Motor neuron (in vitro differentiated cells): ENCODE data around the gene NAALADL1. TPM values are rescaled to one million over a fixed set of nuclear protein-coding genes. Genes with fewer than 3 reads are reported as not detected.

Experiments used
- total RNA-seq, 8 experiments: library from RNA; unstranded; fragments of 300-600 nt; gene quantifications; 2 replicates each; pipeline versions ENCODE4 v1.2.3 to v1.2.4, GENCODE V29; 2022

The NAALADL1 gene
- total RNA-seq, 8 experiments from 2014 or later, result 0.52 to 3.9 (median 0.93) TPM; not detected in 1

Other genes with a start within 250 kb of the NAALADL1 start
- 10 to 100 TPM; 12.8 to 28.2 (median 17.3) TPM for gene MEN1, start 248.0 kb downstream of the NAALADL1 start, total RNA-seq
- gene CDC42BPG, start 213.9 kb downstream of the NAALADL1 start, total RNA-seq, result 1 to 10 TPM in 1 of 8 experiments, under 1 TPM in 6, not detected in 1; 0.05 to 1.2 (median 0.22) TPM
- gene EHD1, start 179.9 kb downstream of the NAALADL1 start, total RNA-seq, result 10 to 100 TPM; 20.2 to 37.2 (median 30.6) TPM
- gene ATG2A, start 141.3 kb downstream of the NAALADL1 start, total RNA-seq, result 10 to 100 TPM in 4 of 8 experiments, 1 to 10 TPM in 4; 4.9 to 37.2 (median 9.6) TPM
- gene PPP2R5B, start 133.9 kb downstream of the NAALADL1 start, total RNA-seq, result 10 to 100 TPM in 6 of 8 experiments, 1 to 10 TPM in 2; 8.4 to 48.7 (median 25.8) TPM
- gene GPHA2, start 122.7 kb downstream of the NAALADL1 start, total RNA-seq, result under 1 TPM in 3 of 8 experiments, not detected in 5; 0.16 to 0.93 (median 0.76) TPM
- 1 to 10 TPM in 1 of 8 experiments, under 1 TPM in 3, not detected in 4; 0.11 to 1.8 (median 0.18) TPM for gene MAJIN, start 86.4 kb downstream of the NAALADL1 start, total RNA-seq
- gene BATF2, start 61.6 kb downstream of the NAALADL1 start, total RNA-seq, result 10 to 100 TPM in 1 of 8 experiments, 1 to 10 TPM in 4, under 1 TPM in 3; 0.22 to 15.8 (median 1.1) TPM
- 100 to 1,000 TPM; 103 to 151 (median 108) TPM for gene ARL2, start 44.4 kb downstream of the NAALADL1 start, total RNA-seq
- 10 to 100 TPM in 7 of 8 experiments, 1 to 10 TPM in 1; 8.5 to 27.1 (median 13.9) TPM for gene SNX15, start 31.1 kb downstream of the NAALADL1 start, total RNA-seq
- gene SAC3D1, start 17.3 kb downstream of the NAALADL1 start, total RNA-seq, result 10 to 100 TPM in 7 of 8 experiments, 1 to 10 TPM in 1; 8.9 to 18.2 (median 11.5) TPM
- 10 to 100 TPM in 3 of 8 experiments, 1 to 10 TPM in 4, under 1 TPM in 1; 0.97 to 25.2 (median 2.0) TPM for gene CDCA5, start 25.5 kb upstream of the NAALADL1 start, total RNA-seq
- gene ZFPL1, start 25.7 kb upstream of the NAALADL1 start, total RNA-seq, result 10 to 100 TPM; 33.2 to 95.4 (median 41.7) TPM
- 100 to 1,000 TPM in 3 of 8 experiments, 10 to 100 TPM in 5; 58.3 to 137 (median 89.5) TPM for gene VPS51, start 37.7 kb upstream of the NAALADL1 start, total RNA-seq
- gene TM7SF2, start 53.3 kb upstream of the NAALADL1 start, total RNA-seq, result 10 to 100 TPM; 31.4 to 86.3 (median 45.9) TPM
- gene ZNHIT2, start 59.1 kb upstream of the NAALADL1 start, total RNA-seq, result 10 to 100 TPM in 7 of 8 experiments, 1 to 10 TPM in 1; 8.4 to 18.4 (median 13.3) TPM
- 1,000 to 10,000 TPM in 7 of 8 experiments, 100 to 1,000 TPM in 1; 848 to 1,834 (median 1,237) TPM for gene FAU, start 63.6 kb upstream of the NAALADL1 start, total RNA-seq
- 10 to 100 TPM; 43.2 to 75.9 (median 52.0) TPM for gene MRPL49, start 63.8 kb upstream of the NAALADL1 start, total RNA-seq
- 10 to 100 TPM; 11.0 to 26.5 (median 18.1) TPM for gene SYVN1, start 76.0 kb upstream of the NAALADL1 start, total RNA-seq
- under 1 TPM in 1 of 8 experiments, not detected in 7; 0.28 TPM for gene SPDYC, start 111.7 kb upstream of the NAALADL1 start, total RNA-seq
- 10 to 100 TPM; 32.0 to 79.8 (median 45.3) TPM for gene CAPN1, start 123.4 kb upstream of the NAALADL1 start, total RNA-seq
- gene POLA2, start 203.4 kb upstream of the NAALADL1 start, total RNA-seq, result 10 to 100 TPM in 3 of 8 experiments, 1 to 10 TPM in 5; 2.9 to 22.0 (median 6.0) TPM